Loucy (cell line): Measurements from ENCODE around the gene IL23A.
A peak's percentile ranks its signal among the peaks of the same experiment; 100 is the strongest.
"Not testable (repeated sequence)": the region's sequence is repeated elsewhere in the genome, so short reads cannot be mapped to it uniquely, and the experiment has no call there.

Experiments used
- H2AFZ ChIP-seq: fragments of 200-600 bp; sonication (generic); 2 replicates; pipeline ENCODE4 v1.6.0; 2016; ENCODE audit warnings: antibody characterized with exemption, mild to moderate bottlenecking, low read length, moderate library complexity
- H3F3A ChIP-seq: fragments of 200-600 bp; 2 replicates; pipeline ENCODE4 v1.6.0; 2016; ENCODE audit warnings: antibody characterized with exemption, low read depth, mild to moderate bottlenecking
- H3K27me3 ChIP-seq: fragments of 200-600 bp; sonication (generic); 2 replicates; pipeline ENCODE4 v1.6.1; 2014; ENCODE audit warnings: low read length, mild to moderate bottlenecking; ENCODE audit not compliant: insufficient read depth, poor library complexity, severe bottlenecking
- H3K36me3 ChIP-seq: fragments of 200-600 bp; sonication (generic); 2 replicates; pipeline ENCODE4 v1.6.1; 2016; ENCODE audit warnings: low read length; ENCODE audit not compliant: insufficient read depth
- H3K4me1 ChIP-seq: fragments of 200-600 bp; sonication (generic); 2 replicates; pipeline ENCODE4 v1.5.1; 2014; ENCODE audit warnings: low read length, mild to moderate bottlenecking; ENCODE audit not compliant: insufficient read depth, poor library complexity, severe bottlenecking
- H3K4me2 ChIP-seq: fragments of 200-600 bp; sonication (generic); 2 replicates; pipeline ENCODE4 v1.6.0; 2014; ENCODE audit warnings: antibody characterized with exemption, low read length, low read depth, mild to moderate bottlenecking; ENCODE audit not compliant: poor library complexity, severe bottlenecking
- H3K4me3 ChIP-seq: fragments of 200-600 bp; sonication (generic); 2 replicates; pipeline ENCODE4 v1.5.1; 2014; ENCODE audit warnings: low read length, mild to moderate bottlenecking, mixed read lengths; ENCODE audit not compliant: poor library complexity, severe bottlenecking
- H3K79me2 ChIP-seq: fragments of 200-600 bp; sonication (generic); 2 replicates; pipeline ENCODE4 v1.6.1; 2014; ENCODE audit warnings: low read length; ENCODE audit not compliant: insufficient read depth
- H3K9ac ChIP-seq: fragments of 200-600 bp; sonication (generic); 2 replicates; pipeline ENCODE4 v1.6.0; 2014; ENCODE audit warnings: mild to moderate bottlenecking, low read depth, low read length, moderate library complexity; ENCODE audit not compliant: poor library complexity, severe bottlenecking
- H3K9me2 ChIP-seq: fragments of 200-600 bp; sonication (generic); replicated peaks from 2 replicates; pipeline ENCODE4 v1.6.1; 2016; ENCODE audit warnings: low read depth, low read length, mixed read lengths
- H3K9me3 ChIP-seq: fragments of 200-600 bp; sonication (generic); 2 replicates; pipeline ENCODE4 v1.6.1; 2014; ENCODE audit warnings: mild to moderate bottlenecking, antibody characterized with exemption, low read length, low read depth; ENCODE audit not compliant: insufficient read depth
- H4K20me1 ChIP-seq: fragments of 200-600 bp; sonication (generic); 2 replicates; pipeline ENCODE4 v1.6.0; 2014; ENCODE audit warnings: antibody characterized with exemption, low read length, mild to moderate bottlenecking; ENCODE audit not compliant: insufficient read depth, poor library complexity, severe bottlenecking
- EZH2phosphoT487 ChIP-seq: fragments of 200-600 bp; IDR thresholded peaks from 2 replicates; pipeline ENCODE4 v1.6.1; 2018; ENCODE audit warnings: antibody characterized with exemption, mild to moderate bottlenecking, moderate library complexity, borderline replicate concordance
- TF ChIP-seq, protein P1 (sequence below): fragments of 200-600 bp; sonication (generic); conservative IDR thresholded peaks from 2 replicates; pipeline ENCODE4 v1.5.1; 2014; ENCODE audit warnings: mild to moderate bottlenecking, antibody characterized with exemption, low read length

Gene IL23A

DNA sequence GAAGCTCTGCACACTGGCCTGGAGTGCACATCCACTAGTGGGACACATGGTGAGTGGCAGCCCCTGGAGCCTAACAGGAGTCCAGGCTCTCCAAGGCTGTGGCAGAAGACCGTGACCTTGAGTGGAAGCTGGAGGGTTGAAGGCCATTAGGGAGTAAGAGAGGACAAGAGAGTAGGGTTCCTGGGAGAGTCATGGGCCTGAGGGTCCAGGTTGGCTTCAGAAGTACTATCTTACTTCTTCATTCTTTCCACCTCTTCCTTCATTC, 406 bp downstream of the IL23A start:
- Histone ChIP-seq H3K9me2 (no peaks in the 10 kb centered on the region), H3K4me3 (no peak overlapping the region), H2AFZ (no peak overlapping the region), H3K79me2 (peaks cover 6% of the 10 kb centered on the region; the same call in 1 of the 2 replicates), H3K27me3 (no peaks in the 10 kb centered on the region), H3K9me3 (no peaks in the 10 kb centered on the region), H3F3A (no peaks in the 10 kb centered on the region), H3K4me1 (peaks cover 12% of the 10 kb centered on the region), H3K9ac (no peak overlapping the region), H3K36me3 (peaks cover 5% of the 10 kb centered on the region; the same call in 1 of the 2 replicates), H3K4me2 (no peak overlapping the region), H4K20me1 (no peaks in the 10 kb centered on the region)
- TF ChIP-seq, protein P1, sequence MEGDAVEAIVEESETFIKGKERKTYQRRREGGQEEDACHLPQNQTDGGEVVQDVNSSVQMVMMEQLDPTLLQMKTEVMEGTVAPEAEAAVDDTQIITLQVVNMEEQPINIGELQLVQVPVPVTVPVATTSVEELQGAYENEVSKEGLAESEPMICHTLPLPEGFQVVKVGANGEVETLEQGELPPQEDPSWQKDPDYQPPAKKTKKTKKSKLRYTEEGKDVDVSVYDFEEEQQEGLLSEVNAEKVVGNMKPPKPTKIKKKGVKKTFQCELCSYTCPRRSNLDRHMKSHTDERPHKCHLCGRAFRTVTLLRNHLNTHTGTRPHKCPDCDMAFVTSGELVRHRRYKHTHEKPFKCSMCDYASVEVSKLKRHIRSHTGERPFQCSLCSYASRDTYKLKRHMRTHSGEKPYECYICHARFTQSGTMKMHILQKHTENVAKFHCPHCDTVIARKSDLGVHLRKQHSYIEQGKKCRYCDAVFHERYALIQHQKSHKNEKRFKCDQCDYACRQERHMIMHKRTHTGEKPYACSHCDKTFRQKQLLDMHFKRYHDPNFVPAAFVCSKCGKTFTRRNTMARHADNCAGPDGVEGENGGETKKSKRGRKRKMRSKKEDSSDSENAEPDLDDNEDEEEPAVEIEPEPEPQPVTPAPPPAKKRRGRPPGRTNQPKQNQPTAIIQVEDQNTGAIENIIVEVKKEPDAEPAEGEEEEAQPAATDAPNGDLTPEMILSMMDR = no peak
- no peak for TF ChIP-seq EZH2phosphoT487

- H3K27me3 ChIP-seq = no peaks in the 10 kb centered on the region
- H3K4me1 ChIP-seq = peaks cover 4% of the 10 kb centered on the region
- H2AFZ ChIP-seq = no peak overlapping the region
- TF ChIP-seq, protein P1 = no peak
- no peak for TF ChIP-seq EZH2phosphoT487
- H3K9ac ChIP-seq = no peak overlapping the region
- no peak overlapping the region for H3K4me3 ChIP-seq
- H3F3A ChIP-seq = no peaks in the 10 kb centered on the region
- no peaks in the 10 kb centered on the region for H4K20me1 ChIP-seq
- no peaks in the 10 kb centered on the region for H3K9me2 ChIP-seq
- H3K4me2 ChIP-seq = no peak overlapping the region
- H3K36me3 ChIP-seq = peaks cover 13% of the 10 kb centered on the region; the same call in 1 of the 2 replicates
- H3K9me3 ChIP-seq = no peaks in the 10 kb centered on the region
- no peaks in the 10 kb centered on the region for H3K79me2 ChIP-seq
These were observed 2.9 kb downstream of the IL23A start for GRCh38 chr12:56341616-56342015.

DNA sequence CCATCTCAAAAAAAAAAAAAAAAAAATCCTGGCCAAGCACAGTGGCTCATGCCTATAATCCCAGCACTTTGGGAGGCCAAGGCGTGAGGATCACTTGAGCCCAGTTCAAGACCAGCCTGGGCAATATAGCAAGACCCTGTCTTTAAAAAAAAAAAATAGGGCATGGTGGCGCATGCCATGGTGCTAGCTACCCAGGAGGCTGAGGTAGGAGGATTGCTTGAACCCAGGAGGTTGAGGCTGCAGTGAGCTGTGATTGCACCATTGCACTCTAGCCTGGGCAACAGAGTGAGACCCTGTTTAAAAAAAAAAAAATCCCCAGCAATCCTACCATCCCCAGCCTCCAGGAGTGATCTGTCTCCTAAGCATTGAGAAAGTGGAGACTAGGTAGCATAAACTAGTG, 3.6 kb downstream of the IL23A start:
- H3F3A ChIP-seq, H3K4me2 ChIP-seq, H3K4me1 ChIP-seq, H3K9me2 ChIP-seq, H3K9me3 ChIP-seq, H3K9ac ChIP-seq, H3K79me2 ChIP-seq, H4K20me1 ChIP-seq, H2AFZ ChIP-seq, H3K27me3 ChIP-seq, H3K4me3 ChIP-seq: not testable (repeated sequence)
- H3K36me3 ChIP-seq = peaks cover 13% of the 10 kb centered on the region; the same call in 1 of the 2 replicates

GRCh38 chr12:56346675-56347074, 8.0 kb downstream of the IL23A start:
- Histone ChIP-seq H2AFZ (no peak overlapping the region), H3K4me2 (no peak overlapping the region), H3K9me3 (no peaks in the 10 kb centered on the region), H3K36me3 (peaks cover 46% of the 10 kb centered on the region; the same call in 1 of the 2 replicates), H4K20me1 (no peaks in the 10 kb centered on the region), H3K9me2 (no peaks in the 10 kb centered on the region), H3K9ac (no peak overlapping the region), H3K4me3 (no peak overlapping the region), H3K79me2 (no peaks in the 10 kb centered on the region), H3K4me1 (no peaks in the 10 kb centered on the region), H3F3A (no peaks in the 10 kb centered on the region), H3K27me3 (no peaks in the 10 kb centered on the region)
- TF ChIP-seq EZH2phosphoT487 = no peak
- TF ChIP-seq, protein P1 = peak; percentile 40

DNA sequence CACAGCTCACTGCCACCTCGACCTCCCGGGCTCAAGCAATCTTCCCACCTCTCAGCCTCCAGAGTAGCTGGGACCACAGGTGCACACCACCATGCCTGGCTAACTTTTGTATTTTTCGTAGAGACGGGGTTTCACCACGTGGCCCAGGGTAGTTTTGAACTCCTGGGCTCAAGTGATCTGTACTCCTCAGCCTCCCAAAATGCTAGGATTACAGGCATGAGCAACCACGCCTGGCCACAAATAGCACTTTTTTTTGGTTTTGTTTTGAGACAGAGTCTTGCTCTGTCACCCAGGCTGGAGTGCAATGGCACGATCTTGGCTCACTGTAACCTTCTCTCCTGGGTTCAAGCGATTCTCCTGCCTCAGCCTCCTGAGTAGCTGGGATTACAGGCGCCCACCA, 8.6 kb downstream of the IL23A start:
- not testable (repeated sequence) for H3K4me3 ChIP-seq, H3K9me2 ChIP-seq, H3K9me3 ChIP-seq, H4K20me1 ChIP-seq, H3F3A ChIP-seq, H3K27me3 ChIP-seq, H3K4me1 ChIP-seq, H3K4me2 ChIP-seq, H3K9ac ChIP-seq, H2AFZ ChIP-seq, H3K79me2 ChIP-seq
- H3K36me3 ChIP-seq = peaks cover 46% of the 10 kb centered on the region; the same call in 1 of the 2 replicates
